Neutrophil (primary cell): ENCODE data around the gene CEP250.
"Not testable (repeated sequence)": the region's sequence is repeated elsewhere in the genome, so short reads cannot be mapped to it uniquely, and the experiment has no call there.

Source experiments
- H3K27ac ChIP-seq: fragments of 200-600 bp; sonication (generic); 2 replicates; pipeline ENCODE4 v1.5.1; 2016; ENCODE audit warnings: mild to moderate bottlenecking, moderate library complexity
- H3K27me3 ChIP-seq: fragments of 200-600 bp; sonication (generic); 2 replicates; pipeline ENCODE4 v1.6.0; 2016; ENCODE audit warnings: mild to moderate bottlenecking
- H3K36me3 ChIP-seq: fragments of 200-600 bp; sonication (generic); 2 replicates; pipeline ENCODE4 v1.5.1; 2017
- H3K4me1 ChIP-seq, 2 experiments: fragments of 200-600 bp in 1 of 2; sonication (generic) in 1 of 2; 1 replicate in 1 of 2; 2 replicates in 1 of 2; pipeline versions ENCODE4 v1.5.1 to v1.6.1; 2013 to 2016; ENCODE audit warnings: low read depth in 1 of 2, low read length in 1 of 2, mild to moderate bottlenecking in 1 of 2, moderate library complexity in 1 of 2; ENCODE audit not compliant: control insufficient read depth in 1 of 2, insufficient read depth in 1 of 2
- H3K4me3 ChIP-seq, 2 experiments: fragments of 200-600 bp in 1 of 2; sonication (generic) in 1 of 2; 1 replicate in 1 of 2; 2 replicates in 1 of 2; pipeline ENCODE4 v1.5.1; 2013 to 2016; ENCODE audit warnings: low read depth in 1 of 2, low read length in 1 of 2, mild to moderate bottlenecking in 1 of 2, moderate library complexity in 1 of 2
- H3K9me3 ChIP-seq: fragments of 200-600 bp; sonication (generic); 2 replicates; pipeline ENCODE4 v1.5.1; 2016
- CTCF ChIP-seq: fragments of 200-600 bp; sonication (generic); IDR thresholded peaks from 2 replicates; pipeline ENCODE4 v1.5.1; 2016; ENCODE audit warnings: antibody characterized with exemption

CEP250 gene

DNA sequence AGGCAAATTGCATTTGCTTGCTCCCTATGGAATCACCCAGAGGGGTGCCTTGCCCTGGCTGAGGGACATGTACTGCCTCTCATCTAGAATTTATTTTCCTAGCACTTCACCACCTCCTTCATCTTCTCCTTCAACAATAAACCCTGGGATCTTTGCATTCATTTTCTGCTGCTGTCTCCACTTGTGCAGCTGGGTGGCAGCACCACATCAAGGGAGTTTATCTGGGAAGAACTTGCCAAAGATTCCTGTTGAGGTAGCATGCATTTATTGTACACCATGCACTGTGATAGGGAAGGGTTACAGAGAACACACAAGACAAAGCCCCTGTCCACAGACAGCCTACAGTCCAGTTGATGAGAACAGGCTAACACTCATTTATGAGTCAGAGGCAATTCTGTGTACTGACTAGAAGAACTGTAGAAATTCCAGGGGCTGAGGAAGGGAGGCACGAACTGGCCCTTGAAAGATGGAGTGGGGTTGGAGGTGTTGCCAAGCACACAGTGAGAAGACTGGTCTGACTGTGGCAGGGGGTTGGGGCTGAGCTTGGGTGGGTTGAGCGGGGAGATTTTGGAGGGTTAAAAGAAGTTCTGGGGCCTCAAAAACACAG lies 56.5 kb downstream of the CEP250 start:
- Histone ChIP-seq H3K36me3 (peaks cover 91% of the 10 kb centered on the region), H3K4me1 (no peaks in the 10 kb centered on the region), H3K27ac (no peak overlapping the region), H3K27me3 (no peaks in the 10 kb centered on the region), H3K9me3 (no peaks in the 10 kb centered on the region), H3K4me3 (no peak overlapping the region)
- no peak for TF ChIP-seq CTCF

DNA sequence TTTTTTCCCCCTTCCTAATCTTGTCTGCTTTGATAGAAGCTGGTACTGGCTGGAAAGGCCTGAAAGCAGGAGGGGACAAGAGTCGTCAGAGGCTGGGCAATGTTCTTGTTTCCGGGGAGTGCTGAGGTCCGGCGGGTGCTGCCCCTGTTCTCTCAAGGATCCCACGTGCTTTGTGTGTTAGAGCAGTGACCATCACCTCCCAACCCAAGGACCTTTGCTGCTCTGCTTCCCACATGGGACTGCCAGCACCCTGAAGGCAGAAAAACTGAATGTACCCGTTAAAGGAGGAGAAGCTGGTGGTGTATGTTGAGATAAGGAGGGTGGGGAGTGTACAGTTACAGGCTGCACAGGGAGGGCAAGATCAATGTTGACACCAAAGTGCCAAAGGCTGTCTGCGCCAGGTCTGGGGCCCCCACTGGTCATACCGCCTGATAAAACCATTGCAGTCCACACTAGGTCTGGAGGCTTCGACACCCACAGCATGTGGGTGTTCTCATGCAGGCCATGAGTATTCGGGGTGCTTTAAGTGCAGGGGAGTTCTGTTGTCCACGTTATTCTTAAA lies 59.1 kb downstream of the CEP250 start:
- H3K27me3 ChIP-seq: no peaks in the 10 kb centered on the region
- TF ChIP-seq CTCF: no peak
- peaks cover 66% of the 10 kb centered on the region for H3K36me3 ChIP-seq
- H3K4me3 ChIP-seq: no peak overlapping the region
- H3K27ac ChIP-seq: no peak overlapping the region
- H3K9me3 ChIP-seq: no peaks in the 10 kb centered on the region
- no peaks in the 10 kb centered on the region for H3K4me1 ChIP-seq

- Histone ChIP-seq H3K4me3 (no peak overlapping the region), H3K36me3 (peaks cover 57% of the 10 kb centered on the region), H3K9me3 (no peaks in the 10 kb centered on the region), H3K4me1 (no peaks in the 10 kb centered on the region), H3K27ac (no peak overlapping the region), H3K27me3 (no peaks in the 10 kb centered on the region)
- no peak for TF ChIP-seq CTCF
Observed at GRCh38 chr20:35515341-35515740, 59.9 kb downstream of the CEP250 start.

DNA sequence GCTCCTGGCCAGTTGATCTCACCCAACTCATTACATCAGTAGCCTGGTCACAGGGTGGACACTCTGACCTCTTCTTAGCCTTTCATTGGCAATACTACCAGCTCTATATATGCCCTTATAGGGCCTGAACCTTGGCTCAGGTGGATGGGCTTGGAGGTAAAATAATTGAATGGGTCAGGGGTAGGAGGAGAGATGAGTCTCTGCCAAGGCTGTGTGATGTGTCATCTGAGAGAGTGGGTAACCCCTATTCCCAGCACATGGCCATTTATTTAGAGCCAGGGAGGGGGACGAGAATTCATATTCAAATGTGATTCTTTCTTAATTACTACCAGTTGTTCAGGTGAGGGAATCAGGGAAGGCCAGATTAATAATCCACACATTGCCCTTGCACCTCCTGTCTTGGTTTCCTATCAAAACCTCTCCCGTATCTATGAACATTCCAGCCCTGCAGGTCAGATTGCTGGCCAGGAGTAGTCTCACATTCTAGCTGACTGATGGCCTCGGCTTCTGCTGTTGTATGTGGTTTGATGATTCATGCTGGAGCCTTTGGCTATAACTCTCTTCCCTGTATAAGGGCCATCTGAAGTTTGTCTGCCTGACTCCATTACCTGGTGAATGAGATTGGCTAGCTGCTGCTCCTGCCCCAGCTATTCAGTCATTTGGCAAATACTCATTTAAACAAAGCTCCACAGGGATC lies 60.7 kb downstream of the CEP250 start:
- Histone ChIP-seq H3K4me3 (no peak overlapping the region), H3K36me3 (peaks cover 49% of the 10 kb centered on the region)

GRCh38 chr20:35517125-35517524 lies 61.7 kb downstream of the CEP250 start:
- Histone ChIP-seq H3K4me1 (no peaks in the 10 kb centered on the region), H3K36me3 (peaks cover 39% of the 10 kb centered on the region), H3K27me3 (no peaks in the 10 kb centered on the region), H3K9me3 (no peaks in the 10 kb centered on the region), H3K4me3 (no peak overlapping the region), H3K27ac (no peak overlapping the region)
- TF ChIP-seq CTCF: no peak

More for the DNA sequence above, 60.7 kb downstream of the CEP250 start:
- Histone ChIP-seq H3K27ac (no peak overlapping the region), H3K9me3 (no peaks in the 10 kb centered on the region), H3K4me1 (no peaks in the 10 kb centered on the region), H3K27me3 (no peaks in the 10 kb centered on the region)
- TF ChIP-seq CTCF: no peak

GRCh38 chr20:35517767-35518166 lies 62.4 kb downstream of the CEP250 start:
- not testable (repeated sequence) for H3K4me3 ChIP-seq, H3K27me3 ChIP-seq, H3K4me1 ChIP-seq, H3K27ac ChIP-seq, H3K9me3 ChIP-seq
- H3K36me3 ChIP-seq: peaks cover 32% of the 10 kb centered on the region
